MM.1S (cell line): ENCODE results near the gene TBC1D20.

Experiments used
- CTCF ChIP-seq: fragments of 300-600 bp; sonication (generic); IDR thresholded peaks from 2 replicates; pipeline ENCODE4 v1.5.1; 2016; ENCODE audit warnings: antibody characterized with exemption, low read length, mixed read lengths
- EZH2 ChIP-seq: fragments of 300-600 bp; sonication (generic); optimal IDR thresholded peaks from 2 replicates; pipeline ENCODE3; 2017; ENCODE audit warnings: low read depth, mild to moderate bottlenecking, antibody characterized with exemption, low read length, mixed read lengths
- EZH2phosphoT487 ChIP-seq: fragments of 300-600 bp; sonication (generic); IDR thresholded peaks from 2 replicates; pipeline ENCODE4 v1.6.1; 2018; ENCODE audit warnings: antibody characterized with exemption, low read length

- no peak for TF ChIP-seq EZH2phosphoT487
- TF ChIP-seq CTCF, result no peak
- TF ChIP-seq EZH2, result no peak
Measured at GRCh38 chr20:467755-468154, 5.4 kb upstream of the TBC1D20 start.
